ENCODE data around the gene FTSJ3. TPM values are rescaled to one million over a fixed set of nuclear protein-coding genes. Genes with fewer than 3 reads are reported as not detected.

Gene FTSJ3
- total and polyA plus RNA-seq, 2 of the 13 experiments (the other 11 are each of a cell fraction or from before 2014, with no cell fraction given) = 26.0 to 64.2 TPM

DNA sequence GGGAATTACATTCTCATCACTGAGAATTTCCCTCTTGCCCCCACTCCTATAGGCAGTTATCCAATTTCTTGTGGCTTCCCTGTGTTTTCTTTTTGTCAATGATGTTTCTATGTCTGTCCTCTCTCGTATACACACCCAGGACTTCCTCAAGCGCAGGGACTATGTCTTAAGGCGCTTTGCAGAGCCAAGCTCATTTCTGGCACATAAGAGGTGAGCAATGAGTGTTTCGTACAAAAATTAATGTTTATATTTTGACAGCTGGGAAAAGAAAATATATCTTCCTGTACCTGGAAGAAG, 52.5 kb downstream of the FTSJ3 start:
- BruUV-seq (replicated peaks) = TSS peak; percentile 56
- intact Hi-C loops (cut with micrococcal nuclease; ENCODE audit: unreplicated experiment) (loop anchor here (5.0 to 10.0 kb wide), 3 partner anchors 52 to 350 kb away; partner anchors contain the start of genes FTSJ3, PSMC5 and SMARCD2), in situ Hi-C loops (cut with HindIII; ENCODE audit: extremely low pct_ligation_motif_present, low pct_unique_long_range_greater_than_20kb) (no loop called here)
- Histone ChIP-seq H3K36me3 (replicated peaks in 1 of 2; ENCODE audit: control insufficient read depth in 1 of 2, insufficient read depth in 2 of 2, low read length in 2 of 2) (peaks cover 8 to 32% of the 10 kb centered on the region in 2 experiments; a peak in 4 of 5 replicates), H3K4me1 (ENCODE audit: insufficient read depth, low read length) (peaks cover 54% of the 10 kb centered on the region), H3K9ac (ENCODE audit: insufficient read depth, low read depth, low read length) (peak overlapping the region; percentile 98), H3K27ac (ENCODE audit: extremely low read length, insufficient read depth, low read length) (peak overlapping the region; percentile 100), H3K79me2 (ENCODE audit: insufficient read depth, low read length) (peaks cover 90% of the 10 kb centered on the region), H3K4me2 (ENCODE audit: low read depth, low read length) (peak overlapping the region; percentile 84), H3K4me3 (replicated peaks in 1 of 3; ENCODE audit: insufficient read depth in 1 of 3, low read depth in 2 of 3, low read length in 3 of 3) (peak overlapping the region; percentile 93 to 99 (median 94)), H3K27me3 (ENCODE audit: control insufficient read depth in 1 of 2, insufficient read depth in 2 of 2, low read length in 2 of 2) (peaks cover 0 to 6% of the 10 kb centered on the region in 2 experiments; a peak in 1 of 5 replicates), H3K9me3 (ENCODE audit: low read length) (no peaks in the 10 kb centered on the region), H4K20me1 (ENCODE audit: insufficient read depth, low read length) (peaks cover 49% of the 10 kb centered on the region), H2AFZ (ENCODE audit: low read length) (no peak overlapping the region)
- POLR2A ChIA-PET = interaction anchor here (2.0 to 5.0 kb wide), 4 partner anchors 10 to 731 kb away, joined by 9 to 77 read pairs (median 54); partner anchors contain the start of genes CEP95, DDX5, PSMC5 and STRADA
- FAIRE-seq = no peak
- 3% methylated on average over 4 of the region's 4 CpGs for WGBS (ENCODE audit: low lambda C conversion rate)
- CTCF ChIA-PET (ENCODE audit: low intra/inter-chr PET ratio, low total read pairs) = no interaction called here
- ATAC-seq = no peak
- DNase-seq (ENCODE audit: low spot score) = no peak
- TF ChIP-seq ARID2 (CRISPR knock-in tag; IDR thresholded peaks at IDR 0.05; ENCODE audit: borderline replicate concordance) (0 out of 2 replicates have a peak, but pooled peaks have one; percentile 8), ZFP90 (CRISPR knock-in tag; IDR thresholded peaks at IDR 0.05; ENCODE audit: borderline replicate concordance) (no peak), SP4 (CRISPR knock-in tag; IDR thresholded peaks at IDR 0.05) (0 out of 2 replicates have a peak, but pooled peaks have one; percentile 31)

DNA sequence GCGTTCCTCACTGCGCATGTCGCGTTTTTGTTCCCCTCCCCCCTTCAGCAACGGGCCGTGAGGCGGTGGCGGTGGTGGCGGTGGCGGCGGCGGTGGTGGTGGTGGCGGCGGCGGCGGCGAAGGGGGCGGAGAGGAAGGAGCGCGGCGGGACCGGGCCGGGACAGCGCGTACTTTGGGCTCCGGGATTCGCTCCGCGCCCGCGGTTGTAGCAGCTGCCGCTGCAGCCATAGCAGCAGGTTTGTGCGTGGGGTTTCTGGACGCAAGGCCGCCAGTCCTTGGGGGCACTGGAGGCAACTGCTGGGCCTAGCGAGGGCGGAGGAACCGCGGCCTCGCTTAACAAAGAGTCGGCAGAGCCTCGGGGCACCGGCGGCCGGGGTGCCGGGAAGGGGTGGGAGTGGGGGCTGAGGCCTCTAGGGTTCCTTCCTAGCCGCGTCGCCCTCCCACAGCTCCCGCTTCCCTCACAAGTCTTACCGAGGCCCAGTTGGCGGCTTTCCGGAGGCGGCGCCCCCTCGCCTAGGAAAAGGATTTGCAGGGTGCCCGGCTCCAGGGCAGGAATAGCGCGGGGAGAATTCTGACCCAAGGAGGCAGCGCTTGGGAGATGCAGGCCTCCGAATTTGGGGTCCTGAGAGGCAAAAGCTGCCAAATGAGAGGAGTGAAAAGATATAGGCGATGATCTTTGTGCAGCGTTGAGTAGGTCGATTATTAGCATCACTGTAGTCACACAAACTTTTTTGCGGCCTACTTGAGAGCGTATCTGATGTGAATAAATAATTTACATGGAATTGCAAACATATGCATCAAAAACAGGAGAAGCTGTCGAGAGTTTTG, 53.1 kb downstream of the FTSJ3 start, which contains the start of gene DDX42:
Gene DDX42 (plus strand): TSS at position 30 of the 828 bp plus-strand sequence. CDS start 12,880 bp downstream, outside the sequence.
- Histone ChIP-seq H3K9ac (ENCODE audit: insufficient read depth, low read depth, low read length) (peak within 1 kb of the TSS; percentile 98), H3K36me3 (replicated peaks in 1 of 2; ENCODE audit: control insufficient read depth in 1 of 2, insufficient read depth in 2 of 2, low read length in 2 of 2) (peaks cover 7 to 27% of the 10 kb centered on the region in 2 experiments; a peak in 4 of 5 replicates), H3K27me3 (ENCODE audit: control insufficient read depth in 1 of 2, insufficient read depth in 2 of 2, low read length in 2 of 2) (peaks cover 0 to 6% of the 10 kb centered on the region in 2 experiments; a peak in 1 of 5 replicates), H2AFZ (ENCODE audit: low read length) (peak within 1 kb of the TSS; percentile 57), H3K4me3 (replicated peaks in 1 of 3; ENCODE audit: insufficient read depth in 1 of 3, low read depth in 2 of 3, low read length in 3 of 3) (peak within 1 kb of the TSS; percentile 93 to 99 (median 94)), H4K20me1 (ENCODE audit: insufficient read depth, low read length) (peaks cover 46% of the 10 kb centered on the region), H3K4me1 (ENCODE audit: insufficient read depth, low read length) (peaks cover 48% of the 10 kb centered on the region), H3K9me3 (ENCODE audit: low read length) (no peaks in the 10 kb centered on the region), H3K4me2 (ENCODE audit: low read depth, low read length) (peak within 1 kb of the TSS; percentile 94), H3K79me2 (ENCODE audit: insufficient read depth, low read length) (peaks cover 90% of the 10 kb centered on the region), H3K27ac (ENCODE audit: extremely low read length, insufficient read depth, low read length) (peak within 1 kb of the TSS; percentile 100)
- ChIA-PET CTCF (ENCODE audit: low intra/inter-chr PET ratio, low total read pairs) (no interaction called here), POLR2A (interaction anchor here (1.0 to 5.0 kb wide), 31 partner anchors 9 to 732 kb away, joined by 3 to 77 read pairs (median 7); partner anchors contain the start of genes CEP95, DCAF7, DDX5 and FTSJ3)
- in situ Hi-C loops (cut with HindIII; ENCODE audit: extremely low pct_ligation_motif_present, low pct_unique_long_range_greater_than_20kb) = no loop called here
- BruUV-seq (replicated peaks) = no TSS peak
- DNase-seq (ENCODE audit: low spot score) (peak; percentile 64), FAIRE-seq (no peak), ATAC-seq (peak; percentile 52)
- 0% methylated on average over 43 of the region's 67 CpGs for WGBS (ENCODE audit: low lambda C conversion rate)
- intact Hi-C loops (cut with micrococcal nuclease; ENCODE audit: unreplicated experiment) = loop anchor here (5.0 to 10.0 kb wide), 3 partner anchors 53 to 350 kb away; partner anchors contain the start of genes FTSJ3, PSMC5 and SMARCD2
- no peak for TF ChIP-seq NCOA5 (CRISPR knock-in tag; IDR thresholded peaks at IDR 0.05)
- no peak for TF ChIP-seq SMYD3 (CRISPR knock-in tag; IDR thresholded peaks at IDR 0.05)
- TF ChIP-seq HNRNPK (IDR thresholded peaks at IDR 0.05; ENCODE audit: low read depth, low read length, poor library complexity, severe bottlenecking) = peak; percentile 70
- TF ChIP-seq, protein P1, sequence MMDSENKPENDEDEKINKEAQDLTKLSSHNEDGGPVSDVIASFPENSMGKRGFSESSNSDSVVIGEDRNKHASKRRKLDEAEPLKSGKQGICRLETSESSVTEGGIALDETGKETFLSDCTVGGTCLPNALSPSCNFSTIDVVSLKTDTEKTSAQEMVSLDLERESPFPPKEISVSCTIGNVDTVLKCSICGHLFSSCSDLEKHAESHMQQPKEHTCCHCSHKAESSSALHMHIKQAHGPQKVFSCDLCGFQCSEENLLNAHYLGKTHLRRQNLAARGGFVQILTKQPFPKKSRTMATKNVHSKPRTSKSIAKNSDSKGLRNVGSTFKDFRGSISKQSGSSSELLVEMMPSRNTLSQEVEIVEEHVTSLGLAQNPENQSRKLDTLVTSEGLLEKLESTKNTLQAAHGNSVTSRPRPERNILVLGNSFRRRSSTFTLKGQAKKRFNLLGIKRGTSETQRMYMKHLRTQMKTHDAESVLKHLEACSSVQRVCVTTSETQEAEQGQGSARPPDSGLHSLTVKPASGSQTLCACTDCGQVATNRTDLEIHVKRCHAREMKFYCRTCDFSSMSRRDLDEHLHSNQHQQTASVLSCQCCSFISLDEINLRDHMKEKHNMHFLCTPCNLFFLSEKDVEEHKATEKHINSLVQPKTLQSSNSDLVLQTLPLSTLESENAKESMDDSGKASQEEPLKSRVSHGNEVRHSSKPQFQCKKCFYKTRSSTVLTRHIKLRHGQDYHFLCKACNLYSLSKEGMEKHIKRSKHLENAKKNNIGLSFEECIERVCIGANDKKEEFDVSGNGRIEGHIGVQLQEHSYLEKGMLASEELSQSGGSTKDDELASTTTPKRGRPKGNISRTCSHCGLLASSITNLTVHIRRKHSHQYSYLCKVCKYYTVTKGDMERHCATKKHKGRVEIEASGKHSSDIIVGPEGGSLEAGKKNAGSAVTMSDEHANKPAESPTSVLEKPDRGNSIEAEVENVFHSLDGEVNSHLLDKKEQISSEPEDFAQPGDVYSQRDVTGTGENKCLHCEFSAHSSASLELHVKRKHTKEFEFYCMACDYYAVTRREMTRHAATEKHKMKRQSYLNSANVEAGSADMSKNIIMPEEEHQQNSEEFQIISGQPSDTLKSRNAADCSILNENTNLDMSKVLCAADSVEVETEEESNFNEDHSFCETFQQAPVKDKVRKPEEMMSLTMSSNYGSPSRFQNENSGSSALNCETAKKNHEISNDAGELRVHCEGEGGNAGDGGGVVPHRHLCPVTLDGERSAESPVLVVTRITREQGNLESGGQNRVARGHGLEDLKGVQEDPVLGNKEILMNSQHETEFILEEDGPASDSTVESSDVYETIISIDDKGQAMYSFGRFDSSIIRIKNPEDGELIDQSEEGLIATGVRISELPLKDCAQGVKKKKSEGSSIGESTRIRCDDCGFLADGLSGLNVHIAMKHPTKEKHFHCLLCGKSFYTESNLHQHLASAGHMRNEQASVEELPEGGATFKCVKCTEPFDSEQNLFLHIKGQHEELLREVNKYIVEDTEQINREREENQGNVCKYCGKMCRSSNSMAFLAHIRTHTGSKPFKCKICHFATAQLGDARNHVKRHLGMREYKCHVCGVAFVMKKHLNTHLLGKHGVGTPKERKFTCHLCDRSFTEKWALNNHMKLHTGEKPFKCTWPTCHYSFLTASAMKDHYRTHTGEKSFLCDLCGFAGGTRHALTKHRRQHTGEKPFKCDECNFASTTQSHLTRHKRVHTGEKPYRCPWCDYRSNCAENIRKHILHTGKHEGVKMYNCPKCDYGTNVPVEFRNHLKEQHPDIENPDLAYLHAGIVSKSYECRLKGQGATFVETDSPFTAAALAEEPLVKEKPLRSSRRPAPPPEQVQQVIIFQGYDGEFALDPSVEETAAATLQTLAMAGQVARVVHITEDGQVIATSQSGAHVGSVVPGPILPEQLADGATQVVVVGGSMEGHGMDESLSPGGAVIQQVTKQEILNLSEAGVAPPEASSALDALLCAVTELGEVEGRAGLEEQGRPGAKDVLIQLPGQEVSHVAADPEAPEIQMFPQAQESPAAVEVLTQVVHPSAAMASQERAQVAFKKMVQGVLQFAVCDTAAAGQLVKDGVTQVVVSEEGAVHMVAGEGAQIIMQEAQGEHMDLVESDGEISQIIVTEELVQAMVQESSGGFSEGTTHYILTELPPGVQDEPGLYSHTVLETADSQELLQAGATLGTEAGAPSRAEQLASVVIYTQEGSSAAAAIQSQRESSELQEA (CRISPR knock-in tag; IDR thresholded peaks at IDR 0.05; ENCODE audit: not compliant biosample characterization) = peak; percentile 78

Measured in HepG2 (cell line).